Keratinocyte (primary cell): ENCODE data around the gene LRRC47. TPM values are rescaled to one million over a fixed set of nuclear protein-coding genes. Genes with fewer than 3 reads are reported as not detected.

Experiments used
- DNase-seq: peaks from one replicate; pipeline ENCODE4 v3.0.0-alpha.2; 2011; ENCODE audit warnings: low read depth, missing footprints, low spot score
- FAIRE-seq: peaks from 2 replicates; lab custom pipeline; 2011; peaks lifted over from hg19 to GRCh38; lab: Jason Lieb, UNC
- H2AFZ ChIP-seq: 2 replicates; pipeline ENCODE4 v1.6.0; 2012; ENCODE audit warnings: low read length, control low read depth, inconsistent platforms; ENCODE audit not compliant: control insufficient read depth
- H3K27ac ChIP-seq: 2 replicates; pipeline ENCODE4 v1.5.1; 2011; ENCODE audit warnings: low read length; ENCODE audit not compliant: control insufficient read depth, insufficient read depth
- H3K27me3 ChIP-seq: 3 replicates; pipeline ENCODE4 v1.6.0; 2011; ENCODE audit warnings: low read length; ENCODE audit not compliant: control insufficient read depth, insufficient read depth; ENCODE audit errors: extremely low read depth
- H3K36me3 ChIP-seq, 2 experiments: 2 replicates in 1 of 2; 3 replicates in 1 of 2; pipeline ENCODE4 v1.5.1; 2011; ENCODE audit warnings: low read length in 2 of 2, mild to moderate bottlenecking in 1 of 2; ENCODE audit not compliant: control insufficient read depth in 2 of 2, insufficient read depth in 2 of 2; ENCODE audit errors: extremely low read depth in 1 of 2
- H3K4me1 ChIP-seq: 3 replicates; pipeline ENCODE4 v1.5.1; 2011; ENCODE audit warnings: low read length; ENCODE audit not compliant: control insufficient read depth, insufficient read depth; ENCODE audit errors: extremely low read depth
- H3K4me2 ChIP-seq: 3 replicates; pipeline ENCODE4 v1.6.0; 2011; ENCODE audit warnings: low read depth, low read length; ENCODE audit not compliant: control insufficient read depth, insufficient read depth; ENCODE audit errors: extremely low read depth
- H3K4me3 ChIP-seq, 3 experiments: fragments of 200-600 bp in 1 of 3; sonication (generic) in 1 of 3; 2 replicates in 2 of 3; 3 replicates in 1 of 3; pipeline ENCODE4 v1.5.1; 2011 to 2016; ENCODE audit warnings: low read length in 3 of 3, mild to moderate bottlenecking in 3 of 3, control low read depth in 2 of 3, inconsistent platforms in 1 of 3, low read depth in 1 of 3, mixed read lengths in 1 of 3, mixed run types in 1 of 3, moderate library complexity in 1 of 3; ENCODE audit not compliant: control insufficient read depth in 2 of 3, insufficient read depth in 2 of 3; ENCODE audit errors: extremely low read depth in 1 of 3
- H3K79me2 ChIP-seq: 2 replicates; pipeline ENCODE4 v1.6.0; 2012; ENCODE audit warnings: low read length; ENCODE audit not compliant: control insufficient read depth, insufficient read depth
- H3K9ac ChIP-seq: 3 replicates; pipeline ENCODE4 v1.6.0; 2011; ENCODE audit warnings: low read length; ENCODE audit not compliant: control insufficient read depth, insufficient read depth; ENCODE audit errors: extremely low read depth
- H3K9me1 ChIP-seq: 3 replicates; pipeline ENCODE4 v1.6.0; 2011; ENCODE audit warnings: low read length; ENCODE audit not compliant: control insufficient read depth, insufficient read depth; ENCODE audit errors: extremely low read depth
- H3K9me3 ChIP-seq: 2 replicates; pipeline ENCODE4 v1.5.1; 2012; ENCODE audit warnings: low read depth, low read length; ENCODE audit not compliant: control insufficient read depth
- H4K20me1 ChIP-seq: 3 replicates; pipeline ENCODE4 v1.6.0; 2011; ENCODE audit warnings: low read length; ENCODE audit not compliant: control insufficient read depth, insufficient read depth; ENCODE audit errors: extremely low read depth
- EZH2 ChIP-seq: IDR thresholded peaks from one replicate; pipeline ENCODE4 v1.6.1; 2012; ENCODE audit warnings: inconsistent platforms, mild to moderate bottlenecking, low read length, moderate library complexity
- dilution Hi-C: fragments of 300-500 bp; cut with MboI; formaldehyde crosslinking; loops from one replicate; pipeline ENCODE4 v1.7.0; 2020; ENCODE audit warnings: low sequenced_read_pairs; ENCODE audit not compliant: extremely low pct_ligation_motif_present
- polyA plus RNA-seq, 5 experiments: library from polyadenylated mRNA; depleted of rRNA in 3 of 5; stranded (reverse) in 3 of 5; stranded (forward) in 1 of 5; unstranded in 1 of 5; fragments of >200 nt; gene quantifications; 1 replicate in 1 of 5; 2 replicates in 3 of 5; 3 replicates in 1 of 5; pipeline versions ENCODE4 v1.2.1 to v1.2.3, GENCODE V29; 2011 to 2012; ENCODE audit warnings: missing spikeins in 2 of 5, low read depth in 1 of 5, low replicate concordance in 1 of 5
- TF ChIP-seq, protein P1 (sequence below), 3 experiments: IDR thresholded peaks in 1 of 3; conservative IDR thresholded peaks in 1 of 3; optimal IDR thresholded peaks in 1 of 3; 2 replicates in 2 of 3; 3 replicates in 1 of 3; pipeline versions ENCODE3 to v1.5.1; 2011; ENCODE audit warnings: low read length in 3 of 3, mild to moderate bottlenecking in 3 of 3, moderate library complexity in 2 of 3, control low read depth in 1 of 3, inconsistent platforms in 1 of 3; ENCODE audit not compliant: insufficient read depth in 2 of 3; ENCODE audit errors: extremely low read depth in 1 of 3

LRRC47 gene
- polyA plus RNA-seq, 1 donor (not counting 4 experiments of a cell fraction or from before 2014, with no cell fraction given), result 40.1 TPM

DNA sequence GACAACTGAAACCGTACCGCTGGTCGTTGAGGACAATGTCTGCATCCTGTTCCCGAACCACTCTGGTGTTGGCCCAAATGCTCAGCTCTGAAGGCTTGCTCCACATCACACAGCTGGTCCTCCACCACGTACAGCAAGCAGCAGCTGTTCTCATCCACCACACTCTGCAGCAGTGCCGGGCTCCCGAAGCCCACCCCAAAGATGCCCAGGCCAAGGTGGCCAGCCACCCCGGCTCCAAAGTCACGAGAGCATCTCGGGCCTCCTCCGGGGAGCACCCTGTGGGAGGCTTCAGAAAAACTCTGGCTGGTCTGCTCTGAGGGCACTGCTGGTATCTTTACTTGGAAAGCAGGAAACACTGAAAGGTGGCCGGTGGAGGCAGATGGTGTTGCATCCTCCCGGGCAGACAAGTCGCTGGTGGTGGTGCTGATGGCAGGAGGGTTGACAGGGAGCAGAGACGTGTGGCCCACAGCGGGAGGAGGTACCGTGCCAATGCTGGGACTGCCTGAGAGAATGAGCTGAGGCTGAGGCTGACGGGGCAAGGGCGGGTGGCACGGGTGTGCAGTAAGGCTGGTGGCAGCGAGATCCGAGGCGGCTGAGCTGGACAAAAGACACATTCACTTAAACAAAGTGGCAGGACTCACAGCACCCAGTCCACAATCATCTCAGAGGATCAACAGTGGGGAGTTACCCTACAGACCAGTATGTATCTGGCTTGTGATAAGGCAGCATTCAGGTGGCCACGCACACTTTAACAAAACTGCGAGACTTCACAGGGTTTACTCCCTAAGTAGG lies 50.5 kb downstream of the LRRC47 start:
- dilution Hi-C loops, result no loop called here
- Histone ChIP-seq H3K27ac (no peak overlapping the region), H3K9me1 (peaks cover 2% of the 10 kb centered on the region), H2AFZ (no peak overlapping the region), H3K9ac (no peak overlapping the region), H4K20me1 (no peaks in the 10 kb centered on the region), H3K4me2 (peak overlapping the region; percentile 84), H3K4me1 (peaks cover 17% of the 10 kb centered on the region), H3K79me2 (no peaks in the 10 kb centered on the region), H3K9me3 (no peaks in the 10 kb centered on the region), H3K4me3 (peak overlapping the region in 2 of 3 experiments; percentile 56 to 68), H3K27me3 (peaks cover 5% of the 10 kb centered on the region), H3K36me3 (peaks cover 6 to 8% of the 10 kb centered on the region in 2 experiments)
- no peak for DNase-seq
- TF ChIP-seq, protein P1, sequence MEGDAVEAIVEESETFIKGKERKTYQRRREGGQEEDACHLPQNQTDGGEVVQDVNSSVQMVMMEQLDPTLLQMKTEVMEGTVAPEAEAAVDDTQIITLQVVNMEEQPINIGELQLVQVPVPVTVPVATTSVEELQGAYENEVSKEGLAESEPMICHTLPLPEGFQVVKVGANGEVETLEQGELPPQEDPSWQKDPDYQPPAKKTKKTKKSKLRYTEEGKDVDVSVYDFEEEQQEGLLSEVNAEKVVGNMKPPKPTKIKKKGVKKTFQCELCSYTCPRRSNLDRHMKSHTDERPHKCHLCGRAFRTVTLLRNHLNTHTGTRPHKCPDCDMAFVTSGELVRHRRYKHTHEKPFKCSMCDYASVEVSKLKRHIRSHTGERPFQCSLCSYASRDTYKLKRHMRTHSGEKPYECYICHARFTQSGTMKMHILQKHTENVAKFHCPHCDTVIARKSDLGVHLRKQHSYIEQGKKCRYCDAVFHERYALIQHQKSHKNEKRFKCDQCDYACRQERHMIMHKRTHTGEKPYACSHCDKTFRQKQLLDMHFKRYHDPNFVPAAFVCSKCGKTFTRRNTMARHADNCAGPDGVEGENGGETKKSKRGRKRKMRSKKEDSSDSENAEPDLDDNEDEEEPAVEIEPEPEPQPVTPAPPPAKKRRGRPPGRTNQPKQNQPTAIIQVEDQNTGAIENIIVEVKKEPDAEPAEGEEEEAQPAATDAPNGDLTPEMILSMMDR (optimal IDR thresholded peaks at IDR 0.05 in 1 of 3, IDR thresholded peaks at IDR 0.05 in 1 of 3, conservative IDR thresholded peaks at IDR 0.05 in 1 of 3; ENCODE audit: extremely low read depth in 1 of 3, insufficient read depth in 2 of 3, low read length in 3 of 3), result no peak
- no peak for TF ChIP-seq EZH2
- FAIRE-seq, result no peak

DNA sequence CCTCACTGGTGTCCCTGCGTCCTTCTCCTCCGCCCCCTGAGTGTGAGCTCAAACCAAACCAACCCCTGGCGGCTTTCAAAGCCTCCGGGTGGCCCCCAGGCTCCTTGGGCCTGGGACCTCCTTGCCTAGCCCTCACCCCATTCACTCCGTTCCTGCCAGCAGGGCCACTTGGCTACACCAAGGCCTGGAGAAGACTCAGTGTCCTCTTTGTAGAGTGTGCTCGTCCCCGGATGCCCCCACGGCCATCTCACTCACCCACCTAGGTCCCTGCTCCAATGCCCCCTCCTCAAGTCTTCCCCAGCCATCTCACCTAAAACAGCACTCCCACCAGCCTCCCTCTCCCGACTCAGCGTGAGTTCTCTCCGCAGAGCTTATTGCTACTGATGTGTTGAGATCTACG lies 51.2 kb downstream of the LRRC47 start:
- Histone ChIP-seq H3K27ac (no peak overlapping the region), H3K4me1 (peaks cover 17% of the 10 kb centered on the region), H4K20me1 (no peaks in the 10 kb centered on the region), H3K9me1 (peaks cover 2% of the 10 kb centered on the region), H2AFZ (no peak overlapping the region), H3K79me2 (no peaks in the 10 kb centered on the region), H3K9ac (no peak overlapping the region), H3K4me2 (no peak overlapping the region), H3K27me3 (no peaks in the 10 kb centered on the region), H3K9me3 (no peaks in the 10 kb centered on the region), H3K36me3 (peaks cover 6 to 10% of the 10 kb centered on the region in 2 experiments), H3K4me3 (no peak overlapping the region)
- no peak for FAIRE-seq
- TF ChIP-seq EZH2, result no peak
- TF ChIP-seq, protein P1 (optimal IDR thresholded peaks at IDR 0.05 in 1 of 3, IDR thresholded peaks at IDR 0.05 in 1 of 3, conservative IDR thresholded peaks at IDR 0.05 in 1 of 3; ENCODE audit: extremely low read depth in 1 of 3, insufficient read depth in 2 of 3, low read length in 3 of 3), result no peak
- no peak for DNase-seq
- dilution Hi-C loops, result no loop called here
